Retinal pigment epithelial cell (primary cell): ENCODE results near the gene R3HDML.

Experiments used
- DNase-seq: peaks from one replicate; pipeline ENCODE4 v3.0.0-alpha.2; 2010; ENCODE audit warnings: low read depth
- H3K4me3 ChIP-seq: 2 replicates; pipeline ENCODE4 v1.5.1; 2011; ENCODE audit warnings: mild to moderate bottlenecking, low read length, control low read depth, moderate library complexity
- TF ChIP-seq, protein P1 (sequence below): conservative IDR thresholded peaks from 2 replicates; pipeline ENCODE4 v1.5.1; 2011; ENCODE audit warnings: low read depth, low read length, control low read depth, inconsistent platforms

The R3HDML gene

DNA sequence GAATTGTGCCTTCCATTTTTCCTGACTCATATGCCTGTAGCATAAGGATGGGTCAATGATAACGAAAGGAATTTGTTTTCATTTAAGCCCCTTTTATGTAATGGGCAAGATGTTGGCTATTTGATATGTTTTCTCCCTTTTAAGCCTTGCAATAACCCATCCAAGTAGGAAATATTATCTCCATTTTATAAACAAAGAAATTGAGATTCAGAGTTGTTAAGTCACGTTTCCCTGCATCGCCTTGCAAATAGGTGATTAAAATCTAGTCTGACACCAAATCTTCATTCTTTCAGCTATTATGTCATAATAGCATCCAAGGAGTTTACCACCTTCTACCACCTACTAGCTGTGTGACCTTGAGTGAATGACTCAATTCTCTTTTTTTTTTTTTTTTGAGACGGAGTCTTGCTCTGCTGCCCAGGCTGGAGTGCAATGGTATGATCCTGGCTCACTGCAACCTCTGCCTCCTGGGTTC, 25.7 kb downstream of the R3HDML start:
- no peak for DNase-seq
- H3K4me3 ChIP-seq = no peak overlapping the region
- TF ChIP-seq, protein P1, sequence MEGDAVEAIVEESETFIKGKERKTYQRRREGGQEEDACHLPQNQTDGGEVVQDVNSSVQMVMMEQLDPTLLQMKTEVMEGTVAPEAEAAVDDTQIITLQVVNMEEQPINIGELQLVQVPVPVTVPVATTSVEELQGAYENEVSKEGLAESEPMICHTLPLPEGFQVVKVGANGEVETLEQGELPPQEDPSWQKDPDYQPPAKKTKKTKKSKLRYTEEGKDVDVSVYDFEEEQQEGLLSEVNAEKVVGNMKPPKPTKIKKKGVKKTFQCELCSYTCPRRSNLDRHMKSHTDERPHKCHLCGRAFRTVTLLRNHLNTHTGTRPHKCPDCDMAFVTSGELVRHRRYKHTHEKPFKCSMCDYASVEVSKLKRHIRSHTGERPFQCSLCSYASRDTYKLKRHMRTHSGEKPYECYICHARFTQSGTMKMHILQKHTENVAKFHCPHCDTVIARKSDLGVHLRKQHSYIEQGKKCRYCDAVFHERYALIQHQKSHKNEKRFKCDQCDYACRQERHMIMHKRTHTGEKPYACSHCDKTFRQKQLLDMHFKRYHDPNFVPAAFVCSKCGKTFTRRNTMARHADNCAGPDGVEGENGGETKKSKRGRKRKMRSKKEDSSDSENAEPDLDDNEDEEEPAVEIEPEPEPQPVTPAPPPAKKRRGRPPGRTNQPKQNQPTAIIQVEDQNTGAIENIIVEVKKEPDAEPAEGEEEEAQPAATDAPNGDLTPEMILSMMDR = no peak

DNA sequence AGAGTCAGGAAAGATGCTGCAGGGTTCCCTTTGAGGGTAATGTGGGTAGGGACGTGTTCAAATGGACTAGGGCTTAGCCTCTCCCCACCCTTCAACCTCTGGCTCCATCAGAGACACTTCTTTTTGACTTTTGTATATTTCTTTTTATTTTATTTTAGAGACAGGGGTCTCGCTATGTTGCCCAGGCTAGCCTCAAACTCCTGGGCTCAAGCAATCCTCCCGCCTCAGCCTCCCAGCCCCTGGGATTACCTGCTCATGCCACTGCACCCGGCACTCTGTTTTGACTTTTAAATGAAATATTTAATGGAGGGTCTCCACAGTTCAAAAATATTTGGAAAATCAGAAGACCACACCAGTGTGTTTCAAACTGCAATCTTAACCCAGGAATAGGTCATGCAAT, 27.2 kb downstream of the R3HDML start:
- no peak overlapping the region for H3K4me3 ChIP-seq
- DNase-seq = no peak
- TF ChIP-seq, protein P1 = no peak

DNA sequence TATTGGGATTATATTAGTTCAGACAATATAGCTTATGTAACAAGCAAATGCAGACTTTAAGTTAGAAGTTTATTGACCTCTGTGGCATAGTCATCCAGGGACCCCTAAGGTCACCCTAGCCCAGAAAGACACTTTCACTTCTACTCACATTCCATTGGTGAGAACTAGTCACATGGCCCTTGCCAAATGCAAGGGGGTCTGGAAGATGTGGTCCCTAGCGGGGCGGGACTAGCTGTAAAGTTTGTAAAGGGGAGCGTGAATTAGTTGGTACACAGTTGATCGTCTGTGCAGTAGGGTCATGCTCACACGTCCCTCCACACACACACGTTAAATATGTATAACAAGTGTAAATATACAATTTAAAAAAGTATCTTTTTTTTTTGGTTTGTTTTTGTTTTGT, 27.9 kb downstream of the R3HDML start:
- TF ChIP-seq, protein P1 = no peak
- no peak overlapping the region for H3K4me3 ChIP-seq
- no peak for DNase-seq

DNA sequence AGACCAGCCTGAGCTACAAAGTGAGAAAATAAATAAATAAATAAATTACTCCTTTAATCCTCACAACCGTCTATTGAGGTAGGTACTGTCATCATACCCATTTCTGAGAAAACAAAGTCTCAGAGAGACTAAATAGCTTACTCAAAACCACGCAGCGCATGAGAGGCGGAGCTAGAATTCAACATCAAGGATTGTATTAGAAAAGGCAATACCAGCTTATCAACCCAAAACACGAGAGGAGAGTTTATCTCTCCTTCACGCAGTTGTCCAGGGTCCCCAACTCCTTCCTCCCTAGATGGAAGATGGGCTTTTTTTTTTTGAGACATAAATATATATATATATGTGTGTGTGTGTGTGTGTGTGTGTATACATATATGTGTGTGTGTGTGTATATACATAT, 30.9 kb downstream of the R3HDML start:
- no peak for DNase-seq
- no peak overlapping the region for H3K4me3 ChIP-seq
- TF ChIP-seq, protein P1 = no peak

DNA sequence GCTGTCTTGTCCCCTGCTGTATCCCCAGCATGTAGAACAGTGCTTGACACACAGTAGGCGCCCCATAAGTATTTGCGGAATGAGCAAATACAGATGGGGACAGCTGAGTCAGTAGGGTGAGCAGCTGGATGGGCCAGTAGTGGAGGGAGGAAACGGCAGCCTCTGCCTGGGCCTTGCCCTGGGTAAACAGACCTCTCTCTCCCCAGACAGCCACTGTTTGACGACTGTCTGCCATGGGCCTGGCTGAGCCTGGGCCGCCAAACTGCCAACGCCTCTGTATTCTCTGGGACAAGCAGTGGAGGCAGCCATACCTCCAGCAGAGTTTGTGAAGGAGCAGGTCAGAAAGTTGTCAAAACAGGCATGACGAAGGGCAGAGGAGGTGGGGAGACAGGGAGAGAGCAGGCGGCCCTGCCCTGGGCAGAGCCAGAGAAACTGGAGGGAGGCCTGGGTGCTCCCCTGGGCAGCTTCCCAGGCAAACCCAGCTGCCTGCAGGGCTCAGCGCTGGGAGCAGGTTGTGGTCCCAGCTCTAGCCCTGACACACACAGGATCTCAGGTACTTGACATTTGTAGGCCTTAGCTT, 33.9 kb downstream of the R3HDML start:
- no peak overlapping the region for H3K4me3 ChIP-seq
- TF ChIP-seq, protein P1 = no peak
- DNase-seq = no peak

DNA sequence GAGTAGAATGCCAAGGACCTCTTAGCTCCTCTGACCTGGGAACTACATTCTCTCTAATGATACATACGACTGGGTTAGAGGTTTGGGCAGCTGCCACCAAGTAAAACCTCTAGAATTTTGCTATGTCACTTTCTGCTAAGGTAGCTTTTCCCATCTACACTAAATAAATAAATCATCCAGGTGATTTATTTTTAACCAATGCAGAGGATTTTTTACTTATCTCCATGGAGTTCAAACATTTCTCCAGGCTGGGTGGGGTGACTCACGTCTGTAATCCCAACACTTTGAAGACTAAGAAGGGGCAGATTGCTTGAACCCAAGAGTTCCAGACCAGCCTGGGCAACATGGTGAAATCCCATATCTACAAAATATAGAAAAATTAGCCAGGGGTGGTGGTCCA, 45.8 kb downstream of the R3HDML start:
- DNase-seq = no peak
- TF ChIP-seq, protein P1 = no peak
- no peak overlapping the region for H3K4me3 ChIP-seq

DNA sequence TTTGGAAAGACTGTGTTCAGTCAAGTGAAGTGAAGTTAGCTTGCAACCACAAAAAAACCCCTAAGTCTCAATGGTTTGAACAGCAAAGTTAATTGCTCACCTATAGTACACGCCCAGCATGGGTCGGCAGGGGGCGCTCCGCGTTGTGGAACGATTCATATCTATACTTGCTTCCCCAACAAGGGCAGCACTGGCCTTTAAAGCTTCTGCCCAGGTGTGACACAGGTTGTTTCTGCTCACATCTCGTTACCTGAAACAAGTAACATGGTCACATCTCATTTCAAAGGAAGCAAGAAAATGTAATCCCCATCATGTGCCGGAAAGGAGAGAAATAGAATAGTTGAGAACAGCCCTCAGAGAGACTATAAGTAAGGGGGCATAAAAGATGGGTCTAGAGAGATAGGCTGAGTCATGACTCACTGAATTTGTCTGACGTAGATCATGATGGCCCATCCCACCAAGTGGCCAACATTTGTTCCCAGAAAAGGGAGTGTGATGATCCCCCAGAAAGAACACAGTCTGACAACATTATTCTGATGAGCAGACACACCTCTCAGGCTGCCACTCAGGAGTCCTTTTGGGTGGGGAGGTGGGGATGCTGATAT, 47.7 kb downstream of the R3HDML start:
- TF ChIP-seq, protein P1 = peak; percentile 95
- DNase-seq = no peak
- no peak overlapping the region for H3K4me3 ChIP-seq
